Measurements from ENCODE around the gene RRAGC. TPM values are rescaled to one million over a fixed set of nuclear protein-coding genes. Genes with fewer than 3 reads are reported as not detected.
A peak's percentile ranks its signal among the peaks of the same experiment; 100 is the strongest.

Gene RRAGC
- polyA plus RNA-seq (2012; ENCODE audit: insufficient read depth, insufficient read length, low read depth): 14.0 TPM

GRCh38 chr1:38859561-38860453 lies at the start of gene RRAGC:
TSS of gene RRAGC (minus strand) at chr1:38859772. CDS start at chr1:38859646, 126 bp downstream.
- Histone ChIP-seq H3K9me3 (no peaks in the 10 kb centered on the region), H3K4me1 (no peaks in the 10 kb centered on the region)
- DNase-seq: peak; percentile 97

GRCh38 chr1:38908821-38909220 lies 49.2 kb upstream of the RRAGC start:
- no peak for TF ChIP-seq CTCF (IDR thresholded peaks at IDR 0.05; ENCODE audit: low read depth, low read length)
- DNase-seq: no peak
- no peak overlapping the region for H3K4me3 ChIP-seq (ENCODE audit: low read depth, low read length)
- no peaks in the 10 kb centered on the region for H3K4me1 ChIP-seq
- H3K36me3 ChIP-seq: no peaks in the 10 kb centered on the region
- H3K27me3 ChIP-seq: no peaks in the 10 kb centered on the region
- H3K9me3 ChIP-seq: no peaks in the 10 kb centered on the region

More at GRCh38 chr1:38859561-38860453, at the start of gene RRAGC:
- peak within 1 kb of the TSS; percentile 91 for H3K4me3 ChIP-seq (ENCODE audit: low read depth, low read length)
- no peaks in the 10 kb centered on the region for H3K36me3 ChIP-seq
- H3K27me3 ChIP-seq: no peaks in the 10 kb centered on the region
- TF ChIP-seq CTCF (IDR thresholded peaks at IDR 0.05; ENCODE audit: low read depth, low read length): no peak

GRCh38 chr1:38905985-38906384 lies 46.4 kb upstream of the RRAGC start:
- H3K9me3 ChIP-seq: no peaks in the 10 kb centered on the region
- H3K4me1 ChIP-seq: no peaks in the 10 kb centered on the region
- H3K27me3 ChIP-seq: no peaks in the 10 kb centered on the region
- DNase-seq: no peak
- TF ChIP-seq CTCF (IDR thresholded peaks at IDR 0.05; ENCODE audit: low read depth, low read length): no peak
- H3K4me3 ChIP-seq (ENCODE audit: low read depth, low read length): no peak overlapping the region
- H3K36me3 ChIP-seq: no peaks in the 10 kb centered on the region

GRCh38 chr1:38899560-38899959 lies 40.0 kb upstream of the RRAGC start:
- Histone ChIP-seq H3K9me3 (no peaks in the 10 kb centered on the region), H3K4me1 (no peaks in the 10 kb centered on the region), H3K4me3 (ENCODE audit: low read depth, low read length) (no peak overlapping the region), H3K36me3 (no peaks in the 10 kb centered on the region), H3K27me3 (no peaks in the 10 kb centered on the region)
- no peak for DNase-seq
- no peak for TF ChIP-seq CTCF (IDR thresholded peaks at IDR 0.05; ENCODE audit: low read depth, low read length)

- no peak overlapping the region for H3K4me3 ChIP-seq (ENCODE audit: low read depth, low read length)
- no peak for DNase-seq
- H3K9me3 ChIP-seq: no peaks in the 10 kb centered on the region
- no peaks in the 10 kb centered on the region for H3K36me3 ChIP-seq
- H3K27me3 ChIP-seq: no peaks in the 10 kb centered on the region
- no peaks in the 10 kb centered on the region for H3K4me1 ChIP-seq
- TF ChIP-seq CTCF (IDR thresholded peaks at IDR 0.05; ENCODE audit: low read depth, low read length): no peak
Observed at GRCh38 chr1:38898653-38899230, 39.2 kb upstream of the RRAGC start.

GRCh38 chr1:38896169-38896568 lies 36.6 kb upstream of the RRAGC start:
- no peak for DNase-seq
- no peak for TF ChIP-seq CTCF (IDR thresholded peaks at IDR 0.05; ENCODE audit: low read depth, low read length)
- Histone ChIP-seq H3K27me3 (no peaks in the 10 kb centered on the region), H3K36me3 (no peaks in the 10 kb centered on the region), H3K4me3 (ENCODE audit: low read depth, low read length) (no peak overlapping the region), H3K4me1 (no peaks in the 10 kb centered on the region), H3K9me3 (no peaks in the 10 kb centered on the region)
